Jurkat, Clone E6-1 (cell line): ENCODE data around the gene ZNF561.
"Not testable (repeated sequence)": the region's sequence is repeated elsewhere in the genome, so short reads cannot be mapped to it uniquely, and the experiment has no call there.

Experiments
- DNase-seq: peaks from one replicate; pipeline ENCODE4 v3.0.0-alpha.2; 2011; ENCODE audit warnings: low read depth, low spot score
- H3K4me3 ChIP-seq: 2 replicates; pipeline ENCODE4 v1.5.1; 2011; ENCODE audit warnings: mild to moderate bottlenecking, low read length, control low read depth, moderate library complexity

Gene ZNF561

DNA sequence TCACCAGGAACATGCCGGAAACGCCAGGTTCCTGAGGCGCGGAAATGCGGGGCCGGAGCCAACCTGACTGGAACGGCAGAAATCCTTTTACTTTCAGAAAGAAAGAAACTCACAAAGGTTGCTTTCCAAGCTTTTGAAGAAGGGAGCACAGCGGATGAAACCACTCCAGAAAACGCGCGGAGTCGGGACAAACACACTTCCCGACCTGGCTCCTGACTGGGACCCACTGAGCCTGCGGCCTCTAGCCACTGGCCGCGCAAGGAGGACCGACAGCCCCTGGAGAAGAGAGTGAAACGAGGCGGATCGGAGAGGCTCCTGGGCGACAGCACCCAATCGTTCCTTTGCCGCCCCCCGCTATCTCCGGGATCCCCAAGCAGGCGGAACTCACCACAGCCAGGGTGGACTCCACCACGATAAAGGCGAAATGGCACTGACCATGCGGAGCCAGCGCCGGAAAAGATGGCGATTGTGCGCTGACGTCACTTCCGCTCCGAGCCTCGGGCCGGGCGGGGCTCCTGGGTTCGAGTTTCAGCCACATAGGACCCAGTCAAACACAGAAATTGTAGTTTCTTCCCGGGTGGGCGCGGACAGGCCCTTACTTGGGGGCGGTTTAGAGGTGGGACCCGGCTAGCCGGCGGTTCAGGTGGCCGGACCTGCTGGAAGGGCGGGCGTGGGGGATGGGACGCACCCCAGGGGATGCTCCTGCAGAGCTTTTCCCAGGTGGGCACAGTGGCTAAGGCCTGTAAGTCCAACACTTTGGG lies 36.8 kb downstream of the ZNF561 start, which contains the start of gene ZNF121:
ZNF121 (minus strand) TSS at position 432 of the 761 bp plus-strand sequence. CDS start 16,407 bp downstream, outside the sequence.
- DNase-seq, result peak; percentile 63

DNA sequence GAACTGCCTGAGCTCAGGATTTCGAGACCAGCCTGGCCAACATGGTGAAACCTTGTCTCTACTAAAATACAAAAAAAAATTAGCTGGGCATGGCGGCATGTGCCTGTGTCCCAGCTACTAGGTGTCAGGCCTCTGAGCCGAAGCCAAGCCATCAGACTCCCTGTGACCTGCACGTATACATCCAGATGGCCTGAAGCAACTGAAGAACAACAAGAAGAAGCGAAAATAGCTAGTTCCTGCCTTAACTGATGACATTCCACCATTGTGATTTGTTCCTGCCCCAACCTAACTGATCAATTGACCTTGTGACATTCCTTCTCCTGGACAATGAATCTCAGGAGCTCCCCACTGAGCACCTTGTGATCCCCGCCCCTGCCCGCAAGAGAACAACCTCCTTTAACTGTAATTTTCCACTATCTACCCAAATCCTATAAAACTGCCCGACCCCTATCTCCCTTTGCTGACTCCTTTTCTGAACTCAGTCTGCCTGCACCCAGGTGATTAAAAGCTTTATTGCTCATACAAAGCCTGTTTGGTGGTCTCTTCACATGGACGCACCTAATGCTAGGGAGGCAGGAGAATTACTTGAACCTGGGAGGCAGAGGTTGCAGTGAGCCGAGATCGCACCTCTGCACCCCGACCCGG lies 38.8 kb downstream of the ZNF561 start:
- not testable (repeated sequence) for DNase-seq, H3K4me3 ChIP-seq

More for the DNA sequence above, 36.8 kb downstream of the ZNF561 start, which contains the start of gene ZNF121:
- H3K4me3 ChIP-seq, result peak within 1 kb of the TSS; percentile 96

DNA sequence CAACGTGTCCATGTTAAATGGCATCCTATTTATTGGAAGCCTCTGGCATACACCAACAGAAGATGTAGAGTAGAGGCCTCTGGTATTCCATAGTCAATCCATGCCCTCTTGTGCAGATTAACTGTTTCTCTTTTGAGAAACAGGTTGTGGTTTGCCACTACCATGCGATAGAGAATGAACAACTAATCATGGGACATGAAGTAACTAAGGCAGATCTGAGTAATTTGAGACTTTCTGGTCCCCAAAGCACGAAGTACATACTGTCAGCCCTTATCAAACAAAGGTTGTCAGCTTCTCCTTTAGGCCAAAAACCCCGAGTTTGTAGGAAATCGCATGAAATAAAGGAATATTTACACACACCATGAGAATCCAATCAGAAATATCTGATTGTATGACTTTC lies 40.3 kb downstream of the ZNF561 start:
- no peak overlapping the region for H3K4me3 ChIP-seq
- no peak for DNase-seq

DNA sequence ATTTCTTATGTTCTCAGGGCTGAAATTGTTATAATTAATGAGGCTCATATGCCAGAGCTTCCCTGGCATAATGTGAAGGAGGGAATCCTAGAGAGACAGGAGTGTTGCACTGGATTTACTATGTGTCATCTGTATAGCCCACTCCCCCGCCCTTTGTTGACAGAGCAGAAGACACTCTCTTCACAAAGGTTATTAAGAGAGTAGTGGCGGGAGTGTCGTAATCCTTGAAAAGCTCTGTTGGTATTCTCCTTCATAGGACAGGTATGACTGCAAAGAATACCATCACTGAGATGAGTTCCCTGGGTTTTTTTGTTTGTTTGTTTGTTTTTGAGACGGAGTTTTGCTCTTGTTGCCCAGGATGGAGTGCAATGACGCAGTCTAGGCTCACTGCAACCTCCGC lies 50.8 kb downstream of the ZNF561 start:
- DNase-seq, result no peak
- no peak overlapping the region for H3K4me3 ChIP-seq

DNA sequence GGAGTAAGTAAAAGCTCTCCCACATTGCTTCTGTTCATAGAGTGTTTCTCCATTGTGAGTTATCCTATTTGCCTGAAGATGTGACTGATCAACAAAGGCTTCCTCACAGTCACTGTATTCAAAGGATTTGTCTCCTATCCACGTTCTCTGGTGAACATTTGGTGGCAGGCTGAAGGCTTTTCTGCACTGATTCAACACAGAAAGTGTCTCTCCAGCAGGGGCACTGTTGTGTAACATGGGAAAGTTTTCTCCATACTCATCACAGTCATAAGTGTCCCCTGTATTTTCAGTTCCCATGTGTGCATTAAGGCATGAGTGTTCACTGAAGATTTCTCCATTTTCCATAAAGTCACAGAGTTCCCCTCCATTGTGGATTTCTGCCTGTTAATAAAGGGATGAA lies 54.3 kb downstream of the ZNF561 start:
- H3K4me3 ChIP-seq, result no peak overlapping the region
- no peak for DNase-seq

DNA sequence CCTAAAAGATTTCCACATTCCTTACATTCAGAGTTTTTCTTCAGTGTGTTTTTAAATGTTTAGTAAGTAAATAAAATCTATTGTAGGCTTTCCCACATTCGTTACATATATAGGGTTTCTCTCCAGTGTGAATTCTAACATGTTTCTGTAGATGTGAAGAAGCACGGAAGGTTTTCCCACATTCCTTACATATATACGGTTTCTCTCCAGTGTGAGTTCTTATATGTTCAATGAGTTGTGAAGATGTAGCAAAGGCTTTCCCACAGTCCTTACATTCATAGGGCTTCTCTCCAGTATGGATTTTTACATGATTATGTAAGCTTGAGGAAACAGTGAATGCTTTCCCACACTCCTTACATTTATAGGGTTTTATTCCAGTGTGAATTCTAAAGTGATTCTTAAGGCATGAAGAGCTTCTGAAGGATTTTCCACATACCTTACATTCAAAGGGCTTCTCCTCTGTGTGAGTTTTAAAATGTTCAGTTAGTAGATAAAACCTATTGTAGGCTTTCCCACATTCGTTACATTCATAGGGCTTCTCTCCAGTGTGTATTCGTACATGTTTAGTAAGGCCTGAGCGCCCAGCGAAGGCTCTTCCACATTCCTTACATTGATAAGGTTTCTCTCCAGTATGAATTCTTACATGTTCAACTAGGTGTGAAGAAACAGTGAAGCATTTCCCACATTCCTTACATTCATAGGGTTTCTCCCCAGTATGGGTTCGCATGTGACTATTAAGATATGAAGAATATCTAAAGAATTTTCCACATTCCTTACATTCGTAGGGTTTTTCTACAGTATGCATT lies 54.9 kb downstream of the ZNF561 start:
- no peak overlapping the region for H3K4me3 ChIP-seq
- DNase-seq, result no peak
